Limb (tissue), 2 donors: ENCODE data around the gene PCDHA13.
"Not testable (repeated sequence)": the region's sequence is repeated elsewhere in the genome, so short reads cannot be mapped to it uniquely, and the experiment has no call there.

Source experiments
- DNase-seq, 2 donors: peaks; one replicate each; pipeline ENCODE4 v3.0.0-alpha.2; 2016; ENCODE audit errors: extremely low spot score in 2 of 2

The PCDHA13 gene, protein sequence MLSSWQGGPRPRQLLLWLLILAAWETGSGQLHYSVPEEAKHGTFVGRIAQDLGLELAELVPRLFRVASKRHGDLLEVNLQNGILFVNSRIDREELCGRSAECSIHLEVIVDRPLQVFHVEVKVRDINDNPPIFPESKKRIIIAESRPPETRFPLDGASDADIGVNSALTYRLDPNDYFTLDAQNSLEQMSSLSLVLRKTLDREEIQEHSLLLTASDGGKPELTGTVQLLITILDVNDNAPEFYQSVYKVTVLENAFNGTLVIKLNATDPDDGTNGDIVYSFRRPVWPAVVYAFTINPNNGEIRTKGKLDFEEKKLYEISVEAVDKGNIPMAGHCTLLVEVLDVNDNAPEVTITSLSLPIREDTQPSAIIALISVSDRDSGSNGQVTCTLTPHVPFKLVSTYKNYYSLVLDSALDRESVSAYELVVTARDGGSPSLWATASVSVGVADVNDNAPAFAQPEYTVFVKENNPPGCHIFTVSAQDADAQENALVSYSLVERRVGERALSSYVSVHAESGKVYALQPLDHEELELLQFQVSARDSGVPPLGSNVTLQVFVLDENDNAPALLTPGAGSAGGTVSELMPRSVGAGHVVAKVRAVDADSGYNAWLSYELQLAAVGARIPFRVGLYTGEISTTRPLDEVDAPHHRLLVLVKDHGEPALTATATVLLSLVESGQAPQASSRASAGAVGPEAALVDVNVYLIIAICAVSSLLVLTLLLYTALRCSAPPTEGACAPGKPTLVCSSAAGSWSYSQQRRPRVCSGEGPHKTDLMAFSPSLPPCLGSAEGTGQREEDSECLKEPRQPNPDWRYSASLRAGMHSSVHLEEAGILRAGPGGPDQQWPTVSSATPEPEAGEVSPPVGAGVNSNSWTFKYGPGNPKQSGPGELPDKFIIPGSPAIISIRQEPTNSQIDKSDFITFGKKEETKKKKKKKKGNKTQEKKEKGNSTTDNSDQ

DNA sequence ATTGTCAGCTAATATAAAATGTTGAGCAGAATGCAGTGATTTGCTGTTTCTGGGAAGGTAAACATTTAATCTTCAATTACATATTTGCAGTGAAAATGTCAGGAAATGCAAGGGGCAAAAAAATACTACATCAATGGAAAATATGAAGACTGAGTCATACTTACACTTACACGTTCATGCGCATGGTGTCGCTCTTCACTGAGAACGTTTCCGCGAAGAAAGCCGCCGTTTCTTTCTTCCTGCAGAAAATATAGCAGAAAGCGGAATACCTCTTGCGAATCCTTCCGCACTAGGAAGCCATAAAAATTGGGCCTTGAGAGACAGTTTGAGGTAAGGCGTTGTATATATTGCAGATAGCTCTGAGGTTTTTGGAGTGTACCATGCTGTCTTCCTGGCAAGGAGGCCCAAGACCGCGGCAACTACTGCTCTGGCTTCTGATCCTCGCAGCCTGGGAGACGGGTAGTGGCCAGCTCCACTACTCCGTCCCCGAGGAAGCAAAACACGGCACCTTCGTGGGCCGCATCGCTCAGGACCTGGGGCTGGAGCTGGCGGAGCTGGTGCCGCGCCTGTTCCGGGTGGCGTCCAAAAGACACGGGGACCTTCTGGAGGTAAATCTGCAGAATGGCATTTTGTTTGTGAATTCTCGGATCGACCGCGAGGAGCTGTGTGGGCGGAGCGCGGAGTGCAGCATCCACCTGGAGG lies at the start of gene PCDHA13:
PCDHA13 (plus strand) TSS at position 236 of the 702 bp plus-strand sequence; CDS start at position 381, 145 bp downstream.
- DNase-seq, result no peak

DNA sequence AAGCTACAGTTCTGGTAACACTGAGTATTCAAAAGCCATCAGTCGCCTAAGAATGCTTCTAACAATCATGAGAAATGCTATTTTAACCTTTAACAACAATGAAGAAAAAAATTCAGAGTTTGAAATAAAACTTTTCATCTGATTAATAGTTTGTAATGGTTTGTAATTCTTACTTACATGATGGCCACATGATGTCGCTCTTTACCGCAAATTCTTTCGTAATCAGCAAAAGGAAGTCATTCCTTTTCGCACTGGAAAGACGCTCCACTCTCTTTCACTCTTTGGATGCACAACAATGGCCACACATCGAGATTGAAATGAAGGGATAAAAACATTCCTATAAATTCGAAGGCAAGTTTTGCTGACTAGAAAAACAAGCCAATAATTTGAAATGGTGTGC lies 47.9 kb upstream of the PCDHA13 start, which contains the start of gene PCDHA7:
PCDHA7 (plus strand) TSS at position 277 of the 400 bp plus-strand sequence; CDS start at position 392, 115 bp downstream.
- DNase-seq, result no peak

DNA sequence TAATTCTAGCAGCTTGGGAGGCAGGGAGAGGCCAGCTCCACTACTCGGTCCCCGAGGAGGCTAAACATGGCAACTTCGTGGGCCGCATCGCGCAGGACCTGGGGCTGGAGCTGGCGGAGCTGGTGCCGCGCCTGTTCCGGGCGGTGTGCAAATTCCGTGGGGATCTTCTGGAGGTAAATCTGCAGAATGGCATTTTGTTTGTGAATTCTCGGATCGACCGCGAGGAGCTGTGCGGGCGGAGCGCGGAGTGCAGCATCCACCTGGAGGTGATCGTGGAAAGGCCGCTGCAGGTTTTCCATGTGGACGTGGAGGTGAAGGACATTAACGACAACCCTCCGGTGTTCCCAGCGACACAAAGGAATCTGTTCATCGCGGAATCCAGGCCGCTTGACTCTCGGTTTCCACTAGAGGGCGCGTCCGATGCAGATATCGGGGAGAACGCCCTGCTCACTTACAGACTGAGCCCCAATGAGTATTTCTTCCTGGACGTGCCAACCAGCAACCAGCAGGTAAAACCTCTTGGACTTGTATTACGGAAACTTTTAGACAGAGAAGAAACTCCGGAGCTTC lies 47.4 kb upstream of the PCDHA13 start:
- DNase-seq, result not testable (repeated sequence)

DNA sequence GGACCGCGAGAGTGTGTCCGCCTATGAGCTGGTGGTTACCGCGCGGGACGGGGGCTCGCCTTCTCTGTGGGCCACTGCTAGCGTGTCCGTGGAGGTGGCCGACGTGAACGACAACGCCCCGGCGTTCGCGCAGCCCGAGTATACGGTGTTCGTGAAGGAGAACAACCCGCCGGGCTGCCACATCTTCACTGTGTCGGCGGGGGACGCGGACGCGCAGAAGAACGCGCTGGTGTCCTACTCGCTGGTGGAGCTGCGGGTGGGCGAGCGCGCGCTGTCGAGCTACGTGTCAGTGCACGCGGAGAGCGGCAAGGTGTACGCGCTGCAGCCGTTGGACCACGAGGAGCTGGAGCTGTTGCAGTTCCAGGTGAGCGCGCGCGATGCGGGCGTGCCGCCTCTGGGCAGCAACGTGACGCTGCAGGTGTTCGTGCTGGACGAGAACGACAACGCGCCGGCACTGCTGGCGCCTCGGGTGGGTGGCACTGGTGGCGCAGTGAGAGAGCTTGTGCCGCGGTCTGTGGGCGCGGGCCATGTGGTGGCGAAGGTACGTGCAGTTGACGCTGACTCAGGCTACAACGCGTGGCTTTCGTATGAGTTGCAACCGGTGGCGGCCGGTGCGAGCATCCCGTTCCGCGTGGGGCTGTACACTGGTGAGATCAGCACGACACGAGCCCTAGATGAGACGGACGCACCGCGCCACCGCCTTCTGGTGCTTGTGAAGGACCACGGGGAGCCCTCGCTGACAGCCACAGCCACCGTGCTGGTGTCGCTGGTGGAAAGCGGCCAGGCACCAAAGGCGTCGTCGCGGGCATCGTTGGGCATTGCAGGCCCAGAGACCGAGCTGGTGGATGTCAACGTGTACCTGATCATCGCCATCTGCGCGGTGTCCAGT lies 46.1 kb upstream of the PCDHA13 start:
- no peak for DNase-seq

DNA sequence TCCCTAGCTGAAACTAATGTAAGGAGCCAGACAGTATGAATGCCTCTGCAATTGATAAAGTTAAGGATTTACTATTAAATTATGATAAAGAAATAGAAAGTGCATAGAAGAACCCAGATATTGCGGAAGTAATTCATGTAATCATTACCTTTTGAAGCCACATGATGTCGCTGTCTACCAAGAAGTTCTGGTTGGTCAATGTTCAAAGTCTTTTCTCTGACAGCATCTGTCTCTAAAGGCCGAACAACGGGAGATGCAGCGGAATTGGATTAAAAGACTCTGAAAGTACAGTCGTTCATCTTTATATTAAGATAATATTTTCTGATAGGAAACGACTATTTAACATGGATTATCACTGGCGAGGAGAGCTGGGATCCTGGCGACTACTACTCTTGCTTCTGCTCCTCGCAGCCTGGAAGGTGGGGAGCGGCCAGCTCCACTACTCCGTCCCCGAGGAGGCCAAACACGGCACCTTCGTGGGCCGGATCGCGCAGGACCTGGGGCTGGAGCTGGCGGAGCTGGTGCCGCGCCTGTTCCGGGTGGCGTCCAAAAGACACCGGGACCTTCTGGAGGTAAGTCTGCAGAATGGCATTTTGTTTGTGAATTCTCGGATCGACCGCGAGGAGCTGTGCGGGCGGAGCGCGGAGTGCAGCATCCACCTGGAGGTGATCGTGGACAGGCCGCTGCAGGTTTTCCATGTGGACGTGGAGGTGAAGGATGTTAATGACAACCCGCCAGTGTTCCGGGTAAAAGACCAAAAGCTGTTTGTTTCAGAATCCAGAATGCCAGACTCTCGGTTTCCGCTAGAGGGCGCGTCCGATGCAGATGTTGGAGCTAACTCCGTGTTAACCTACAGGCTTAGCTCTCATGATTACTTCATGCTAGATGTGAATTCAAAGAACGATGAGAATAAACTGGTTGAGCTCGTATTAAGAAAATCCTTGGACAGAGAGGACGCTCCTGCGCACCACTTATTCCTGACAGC lies 40.7 kb upstream of the PCDHA13 start, which contains the start of gene PCDHA8:
PCDHA8 (plus strand) TSS at position 210 of the 985 bp plus-strand sequence; CDS start at position 345, 135 bp downstream.
- no peak for DNase-seq

DNA sequence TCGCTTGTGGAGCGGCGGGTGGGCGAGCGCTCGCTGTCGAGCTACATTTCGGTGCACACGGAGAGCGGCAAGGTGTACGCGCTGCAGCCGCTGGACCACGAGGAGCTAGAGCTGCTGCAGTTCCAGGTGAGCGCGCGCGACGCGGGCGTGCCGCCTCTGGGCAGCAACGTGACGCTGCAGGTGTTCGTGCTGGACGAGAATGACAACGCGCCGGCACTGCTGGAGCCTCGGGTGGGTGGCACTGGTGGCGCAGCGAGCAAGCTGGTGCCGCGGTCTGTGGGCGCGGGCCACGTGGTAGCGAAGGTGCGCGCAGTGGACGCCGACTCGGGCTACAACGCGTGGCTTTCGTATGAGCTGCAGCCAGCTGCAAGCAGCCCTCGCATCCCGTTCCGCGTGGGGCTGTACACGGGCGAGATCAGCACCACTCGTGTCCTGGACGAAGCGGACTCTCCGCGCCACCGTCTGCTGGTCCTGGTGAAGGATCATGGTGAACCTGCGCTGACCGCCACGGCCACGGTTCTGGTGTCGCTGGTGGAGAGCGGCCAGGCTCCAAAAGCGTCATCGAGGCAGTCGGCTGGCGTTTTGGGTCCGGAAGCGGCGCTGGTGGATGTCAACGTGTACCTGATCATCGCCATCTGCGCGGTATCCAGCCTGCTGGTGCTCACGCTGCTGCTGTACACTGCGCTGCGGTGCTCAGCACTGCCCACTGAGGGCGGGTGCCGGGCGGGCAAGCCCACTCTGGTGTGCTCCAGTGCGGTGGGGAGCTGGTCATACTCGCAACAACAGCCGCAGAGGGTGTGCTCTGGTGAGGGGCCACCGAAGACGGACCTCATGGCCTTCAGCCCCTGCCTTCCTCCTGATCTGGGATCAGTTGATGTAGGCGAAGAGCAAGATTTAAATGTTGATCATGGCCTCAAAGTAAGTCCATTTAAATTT lies 38.9 kb upstream of the PCDHA13 start:
- DNase-seq, result no peak

DNA sequence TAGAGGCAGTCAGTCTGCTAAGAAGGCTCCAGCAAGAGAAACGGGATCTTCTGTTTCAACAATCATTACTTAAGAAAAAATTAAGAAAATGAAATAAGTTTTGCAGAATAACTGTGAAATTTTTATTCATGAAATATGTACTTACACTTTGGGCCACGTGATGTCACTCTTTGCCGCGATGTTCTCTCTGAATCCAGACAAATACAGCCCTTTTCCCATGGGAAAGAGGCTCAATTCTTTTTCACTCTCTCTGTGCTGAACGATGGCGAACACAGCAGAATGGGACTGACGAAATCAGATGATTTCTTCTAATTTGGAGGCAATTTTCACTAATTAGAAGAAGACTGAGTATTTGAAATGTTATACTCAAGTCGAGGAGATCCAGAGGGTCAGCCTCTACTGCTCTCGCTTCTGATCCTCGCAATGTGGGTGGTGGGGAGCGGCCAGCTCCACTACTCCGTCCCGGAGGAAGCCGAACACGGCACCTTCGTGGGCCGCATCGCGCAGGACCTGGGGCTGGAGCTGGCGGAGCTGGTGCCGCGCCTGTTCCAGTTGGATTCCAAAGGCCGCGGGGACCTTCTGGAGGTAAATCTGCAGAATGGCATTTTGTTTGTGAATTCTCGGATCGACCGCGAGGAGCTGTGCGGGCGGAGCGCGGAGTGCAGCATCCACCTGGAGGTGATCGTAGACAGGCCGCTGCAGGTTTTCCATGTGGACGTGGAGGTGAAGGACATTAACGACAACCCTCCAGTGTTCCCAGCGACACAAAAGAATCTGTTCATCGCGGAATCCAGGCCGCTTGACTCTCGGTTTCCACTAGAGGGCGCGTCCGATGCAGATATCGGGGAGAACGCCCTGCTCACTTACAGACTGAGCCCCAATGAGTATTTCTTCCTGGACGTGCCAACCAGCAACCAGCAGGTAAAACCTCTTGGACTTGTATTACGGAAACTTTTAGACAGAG lies 33.5 kb upstream of the PCDHA13 start, which contains the start of gene PCDHA9:
PCDHA9 (plus strand) TSS at position 244 of the 964 bp plus-strand sequence; CDS start at position 358, 114 bp downstream.
- DNase-seq, result not testable (repeated sequence)

DNA sequence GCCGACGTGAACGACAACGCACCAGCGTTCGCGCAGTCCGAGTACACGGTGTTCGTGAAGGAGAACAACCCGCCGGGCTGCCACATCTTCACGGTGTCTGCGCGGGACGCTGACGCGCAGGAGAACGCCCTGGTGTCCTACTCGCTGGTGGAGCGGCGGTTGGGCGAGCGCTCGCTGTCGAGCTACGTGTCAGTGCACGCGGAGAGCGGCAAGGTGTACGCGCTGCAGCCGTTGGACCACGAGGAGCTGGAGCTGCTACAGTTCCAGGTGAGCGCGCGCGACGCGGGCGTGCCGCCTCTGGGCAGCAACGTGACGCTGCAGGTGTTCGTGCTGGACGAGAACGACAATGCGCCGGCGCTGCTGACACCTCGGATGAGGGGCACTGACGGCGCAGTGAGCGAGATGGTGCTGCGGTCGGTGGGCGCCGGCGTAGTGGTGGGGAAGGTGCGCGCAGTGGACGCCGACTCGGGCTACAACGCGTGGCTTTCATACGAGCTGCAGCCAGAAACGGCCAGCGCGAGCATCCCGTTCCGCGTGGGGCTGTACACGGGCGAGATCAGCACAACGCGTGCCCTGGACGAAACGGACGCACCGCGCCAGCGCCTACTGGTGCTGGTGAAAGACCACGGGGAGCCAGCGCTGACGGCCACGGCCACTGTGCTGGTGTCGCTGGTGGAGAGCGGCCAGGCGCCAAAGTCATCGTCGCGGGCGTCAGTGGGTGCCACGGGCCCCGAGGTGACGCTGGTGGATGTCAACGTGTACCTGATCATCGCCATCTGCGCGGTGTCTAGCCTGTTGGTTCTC lies 31.9 kb upstream of the PCDHA13 start:
- not testable (repeated sequence) for DNase-seq

DNA sequence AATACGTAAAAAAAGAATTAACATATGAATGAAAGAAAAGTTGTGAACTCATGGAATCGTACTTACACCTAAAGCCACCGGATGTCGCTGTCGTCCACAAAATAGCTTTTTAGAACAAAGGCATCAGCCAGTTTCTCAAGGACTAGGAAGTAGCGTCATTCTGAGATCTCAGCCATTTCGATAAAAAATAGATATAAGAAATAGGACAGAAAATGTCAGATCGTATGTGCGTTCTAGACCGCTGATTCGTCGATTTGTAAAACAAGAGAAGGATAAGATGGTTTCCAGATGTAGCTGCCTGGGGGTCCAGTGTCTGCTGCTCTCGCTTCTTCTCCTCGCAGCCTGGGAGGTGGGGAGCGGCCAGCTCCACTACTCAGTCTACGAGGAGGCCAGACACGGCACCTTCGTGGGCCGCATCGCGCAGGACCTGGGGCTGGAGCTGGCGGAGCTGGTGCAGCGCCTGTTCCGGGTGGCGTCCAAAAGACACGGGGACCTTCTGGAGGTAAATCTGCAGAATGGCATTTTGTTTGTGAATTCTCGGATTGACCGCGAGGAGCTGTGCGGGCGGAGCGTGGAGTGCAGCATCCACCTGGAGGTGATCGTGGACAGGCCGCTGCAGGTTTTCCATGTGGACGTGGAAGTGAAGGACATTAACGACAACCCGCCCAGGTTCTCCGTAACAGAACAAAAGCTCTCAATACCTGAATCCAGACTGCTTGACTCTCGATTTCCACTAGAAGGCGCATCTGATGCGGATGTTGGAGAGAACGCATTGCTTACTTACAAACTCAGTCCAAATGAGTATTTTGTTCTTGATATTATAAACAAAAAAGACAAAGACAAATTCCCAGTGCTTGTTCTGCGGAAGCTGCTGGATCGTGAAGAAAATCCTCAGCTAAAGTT lies 25.9 kb upstream of the PCDHA13 start, which contains the start of gene PCDHA10:
PCDHA10 (plus strand) TSS at position 126 of the 903 bp plus-strand sequence; CDS start at position 278, 152 bp downstream.
- no peak for DNase-seq

DNA sequence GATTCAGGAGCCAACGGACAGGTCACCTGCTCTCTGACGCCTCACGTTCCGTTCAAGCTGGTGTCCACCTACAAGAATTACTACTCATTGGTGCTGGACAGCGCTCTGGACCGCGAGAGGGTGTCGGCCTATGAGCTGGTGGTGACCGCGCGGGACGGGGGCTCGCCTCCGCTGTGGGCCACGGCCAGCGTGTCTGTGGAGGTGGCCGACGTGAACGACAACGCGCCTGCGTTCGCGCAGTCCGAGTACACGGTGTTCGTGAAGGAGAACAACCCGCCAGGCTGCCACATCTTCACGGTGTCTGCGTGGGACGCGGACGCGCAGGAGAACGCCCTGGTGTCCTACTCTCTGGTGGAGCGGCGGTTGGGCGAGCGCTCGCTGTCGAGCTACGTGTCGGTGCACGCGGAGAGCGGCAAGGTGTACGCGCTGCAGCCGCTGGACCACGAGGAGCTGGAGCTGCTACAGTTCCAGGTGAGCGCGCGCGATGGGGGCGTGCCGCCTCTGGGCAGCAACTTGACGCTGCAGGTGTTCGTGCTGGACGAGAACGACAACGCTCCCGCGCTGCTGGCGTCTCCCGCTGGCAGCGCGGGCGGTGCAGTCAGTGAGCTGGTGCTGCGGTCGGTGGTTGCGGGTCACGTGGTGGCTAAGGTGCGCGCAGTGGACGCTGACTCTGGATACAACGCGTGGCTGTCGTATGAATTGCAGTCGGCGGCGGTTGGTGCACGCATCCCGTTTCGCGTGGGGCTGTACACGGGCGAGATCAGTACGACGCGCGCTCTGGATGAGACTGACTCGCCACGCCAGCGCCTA lies 24.5 kb upstream of the PCDHA13 start:
- DNase-seq, result no peak

DNA sequence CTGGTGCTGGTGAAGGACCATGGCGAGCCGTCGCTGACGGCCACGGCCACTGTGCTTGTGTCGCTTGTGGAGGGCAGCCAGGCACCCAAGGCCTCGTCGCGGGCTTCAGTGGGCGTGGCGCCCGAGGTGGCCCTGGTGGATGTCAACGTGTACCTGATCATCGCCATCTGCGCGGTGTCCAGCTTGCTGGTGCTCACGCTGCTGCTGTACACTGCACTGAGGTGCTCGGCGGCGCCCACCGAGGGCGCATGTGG lies 24.0 kb upstream of the PCDHA13 start:
- DNase-seq, result no peak

DNA sequence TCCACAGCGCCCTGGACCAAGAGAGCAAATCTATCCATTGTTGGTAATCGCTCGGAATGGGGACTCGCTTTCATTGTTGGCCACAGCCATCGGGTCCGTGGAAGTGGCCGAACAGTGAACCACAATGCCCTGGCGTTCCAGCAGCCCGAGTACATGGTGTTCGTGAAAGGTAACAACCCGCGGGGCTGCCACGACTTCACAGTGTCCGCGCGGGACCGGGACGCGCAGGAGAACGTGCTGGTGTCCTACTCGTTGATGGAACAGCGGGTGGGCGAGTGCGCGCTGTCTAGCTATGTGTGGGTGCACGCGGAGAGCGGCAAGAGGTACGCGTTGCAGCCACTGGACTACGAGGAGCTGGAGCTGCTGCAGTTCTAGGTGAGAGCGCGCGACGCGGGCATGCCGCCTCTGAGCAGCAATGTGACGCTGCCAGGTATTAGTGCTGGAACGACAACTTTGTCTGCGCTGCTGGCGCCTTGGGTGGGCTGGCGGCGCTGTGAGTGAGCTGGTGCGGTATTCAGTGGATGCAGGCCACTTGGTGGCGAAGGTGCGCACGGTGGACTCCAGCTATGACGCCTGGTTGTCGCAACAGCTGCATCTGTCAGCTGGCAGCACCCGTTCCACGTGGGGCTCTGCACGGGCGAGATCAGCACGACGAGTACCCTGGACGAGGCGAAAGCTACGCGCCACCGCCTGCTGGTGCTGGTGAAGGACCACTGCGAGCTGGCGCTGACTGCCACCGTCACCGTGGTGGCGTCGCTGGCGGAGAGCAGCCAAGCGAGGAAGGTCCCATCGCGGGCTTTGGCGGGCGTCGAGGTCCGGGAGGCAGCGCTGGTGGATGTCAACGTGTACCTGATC lies 19.3 kb upstream of the PCDHA13 start:
- no peak for DNase-seq
